NCI-H1048 (cell line): ENCODE results near the gene MELTF.

Experiments used
- DNase-seq: peaks from one replicate; lab custom pipeline; 2025; lab: John Stamatoyannopoulos, UW

Gene MELTF

GRCh38 chr3:197027151-197027895 lies 2.3 kb downstream of the MELTF start:
- no peak for DNase-seq

GRCh38 chr3:197026481-197026866 lies 3.1 kb downstream of the MELTF start:
- no peak for DNase-seq

- no peak for DNase-seq
These were observed 3.7 kb downstream of the MELTF start for GRCh38 chr3:197025736-197026480.

GRCh38 chr3:197024881-197025735 lies 4.5 kb downstream of the MELTF start:
- no peak for DNase-seq

GRCh38 chr3:197023998-197024651 lies 5.5 kb downstream of the MELTF start:
- DNase-seq = no peak

GRCh38 chr3:197023241-197023997 lies 6.2 kb downstream of the MELTF start:
- DNase-seq = no peak

- no peak for DNase-seq
These were observed 7.0 kb downstream of the MELTF start for GRCh38 chr3:197022405-197023231.

- no peak for DNase-seq
These were observed 7.8 kb downstream of the MELTF start for GRCh38 chr3:197021729-197022404.

GRCh38 chr3:197021231-197021630 lies 8.4 kb downstream of the MELTF start:
- no peak for DNase-seq

GRCh38 chr3:197019535-197019934 lies 10.1 kb downstream of the MELTF start:
- no peak for DNase-seq

- DNase-seq = peak; percentile 81
These were observed 10.6 kb downstream of the MELTF start for GRCh38 chr3:197019021-197019420.

- no peak for DNase-seq
These were observed 12.6 kb downstream of the MELTF start for GRCh38 chr3:197017003-197017402.

- DNase-seq = no peak
These were observed 13.6 kb downstream of the MELTF start for GRCh38 chr3:197015790-197016736.

- DNase-seq = no peak
These were observed 14.6 kb downstream of the MELTF start for GRCh38 chr3:197014942-197015575.

GRCh38 chr3:197014024-197014423 lies 15.6 kb downstream of the MELTF start:
- DNase-seq = no peak

GRCh38 chr3:197012540-197012883 lies 17.1 kb downstream of the MELTF start:
- no peak for DNase-seq

GRCh38 chr3:197011780-197012539 lies 17.7 kb downstream of the MELTF start:
- no peak for DNase-seq
